HG03175 (cell line): ENCODE results near the gene DGKD.

Source experiments
- ATAC-seq: cut with Tn5 transposase; IDR thresholded peaks from one replicate; pipeline ENCODE4 v1.9.1; 2021; ENCODE audit warnings: mild to moderate bottlenecking, moderate library complexity; ENCODE audit not compliant: unreplicated experiment

The DGKD gene

GRCh38 chr2:233441161-233442027 is 87.1 kb downstream of the DGKD start:
- no peak for ATAC-seq

GRCh38 chr2:233442028-233442310 is 87.7 kb downstream of the DGKD start:
- no peak for ATAC-seq

- ATAC-seq, result peak; percentile 59
These were observed 89.4 kb downstream of the DGKD start for GRCh38 chr2:233443511-233444183.

- ATAC-seq, result no peak
These were observed 90.2 kb downstream of the DGKD start for GRCh38 chr2:233444501-233444900.

GRCh38 chr2:233445152-233445830 is 91.0 kb downstream of the DGKD start:
- no peak for ATAC-seq

GRCh38 chr2:233446121-233446520 is 91.8 kb downstream of the DGKD start:
- no peak for ATAC-seq

- no peak for ATAC-seq
These were observed 92.5 kb downstream of the DGKD start for GRCh38 chr2:233446606-233447305.

GRCh38 chr2:233447506-233448219 is 93.4 kb downstream of the DGKD start:
- no peak for ATAC-seq

- no peak for ATAC-seq
These were observed 93.9 kb downstream of the DGKD start for GRCh38 chr2:233448220-233448559.

GRCh38 chr2:233448575-233448974 is 94.3 kb downstream of the DGKD start:
- ATAC-seq, result no peak

- no peak for ATAC-seq
These were observed 95.0 kb downstream of the DGKD start for GRCh38 chr2:233449081-233449901.

- ATAC-seq, result no peak
These were observed 95.9 kb downstream of the DGKD start for GRCh38 chr2:233449921-233450863.

GRCh38 chr2:233450864-233451575 is 96.7 kb downstream of the DGKD start:
- no peak for ATAC-seq

- no peak for ATAC-seq
These were observed 97.7 kb downstream of the DGKD start for GRCh38 chr2:233451950-233452349.

GRCh38 chr2:233453111-233453915 is 99.0 kb downstream of the DGKD start:
- no peak for ATAC-seq

GRCh38 chr2:233453916-233454315 is 99.6 kb downstream of the DGKD start:
- no peak for ATAC-seq

- no peak for ATAC-seq
These were observed 100.7 kb downstream of the DGKD start for GRCh38 chr2:233455006-233455405.
